H9 (cell line): Measurements from ENCODE around the gene PRKCB. TPM values are rescaled to one million over a fixed set of nuclear protein-coding genes. Genes with fewer than 3 reads are reported as not detected.

Experiments
- DNase-seq: peaks from one replicate; pipeline ENCODE4 v3.0.0-alpha.2; 2017
- H2AFZ ChIP-seq: one replicate; pipeline ENCODE4 v1.6.1; 2013; ENCODE audit warnings: mild to moderate bottlenecking, low read length, control low read depth, moderate library complexity
- H2AK5ac ChIP-seq: 2 replicates; pipeline ENCODE4 v1.6.1; 2013; ENCODE audit warnings: low read length, control low read depth, mixed read lengths; ENCODE audit not compliant: insufficient read length
- H2BK120ac ChIP-seq: one replicate; pipeline ENCODE4 v1.6.1; 2013; ENCODE audit warnings: low read depth, mild to moderate bottlenecking, low read length, control low read depth, inconsistent platforms; ENCODE audit not compliant: poor library complexity, severe bottlenecking
- H2BK12ac ChIP-seq: 2 replicates; pipeline ENCODE4 v1.6.1; 2013; ENCODE audit warnings: low read length, control low read depth, mixed read lengths, low read depth; ENCODE audit not compliant: insufficient read length
- H2BK15ac ChIP-seq: 2 replicates; pipeline ENCODE4 v1.6.1; 2013; ENCODE audit warnings: low read depth, low read length, control low read depth
- H2BK20ac ChIP-seq: one replicate; pipeline ENCODE4 v1.6.1; 2013; ENCODE audit warnings: low read depth, mild to moderate bottlenecking, low read length, control low read depth, inconsistent platforms; ENCODE audit not compliant: poor library complexity, severe bottlenecking
- H2BK5ac ChIP-seq: 2 replicates; pipeline ENCODE4 v1.6.1; 2013; ENCODE audit warnings: low read length, control low read depth, mixed read lengths; ENCODE audit not compliant: insufficient read length
- H3K14ac ChIP-seq: 2 replicates; pipeline ENCODE4 v1.6.1; 2013; ENCODE audit warnings: low read length, control low read depth; ENCODE audit not compliant: insufficient read depth
- H3K18ac ChIP-seq: 2 replicates; pipeline ENCODE4 v1.6.1; 2013; ENCODE audit warnings: low read depth, mild to moderate bottlenecking, mixed read lengths, low read length, control low read depth; ENCODE audit not compliant: insufficient read length
- H3K23ac ChIP-seq: 2 replicates; pipeline ENCODE4 v1.6.1; 2013; ENCODE audit warnings: low read length, control low read depth, mixed read lengths, low read depth; ENCODE audit not compliant: insufficient read length
- H3K23me2 ChIP-seq: 2 replicates; pipeline ENCODE4 v1.6.1; 2013; ENCODE audit warnings: low read depth, mild to moderate bottlenecking, mixed read lengths, low read length, control low read depth; ENCODE audit not compliant: insufficient read length, poor library complexity, severe bottlenecking
- H3K27ac ChIP-seq: 2 replicates; pipeline ENCODE4 v1.5.1; 2013; ENCODE audit warnings: low read length, control low read depth, mixed read lengths, low read depth; ENCODE audit not compliant: insufficient read length
- H3K27me3 ChIP-seq: 2 replicates; pipeline ENCODE4 v1.6.1; 2013; ENCODE audit warnings: low read length, control low read depth, inconsistent platforms; ENCODE audit not compliant: insufficient read depth
- H3K4ac ChIP-seq: 2 replicates; pipeline ENCODE4 v1.6.1; 2013; ENCODE audit warnings: low read depth, mild to moderate bottlenecking, control low read depth, inconsistent platforms, low read length, moderate library complexity
- H3K4me1 ChIP-seq: 2 replicates; pipeline ENCODE4 v1.6.1; 2013; ENCODE audit warnings: low read length, control low read depth, inconsistent platforms; ENCODE audit not compliant: insufficient read depth
- H3K4me2 ChIP-seq: 2 replicates; pipeline ENCODE4 v1.6.1; 2013; ENCODE audit warnings: low read length, control low read depth, mixed read lengths; ENCODE audit not compliant: insufficient read length, insufficient read depth
- H3K56ac ChIP-seq: 2 replicates; pipeline ENCODE4 v1.6.1; 2013; ENCODE audit warnings: low read depth, mild to moderate bottlenecking, mixed read lengths, low read length, control low read depth; ENCODE audit not compliant: insufficient read length
- H3K79me1 ChIP-seq: 2 replicates; pipeline ENCODE4 v1.6.1; 2013; ENCODE audit warnings: low read depth, mild to moderate bottlenecking, moderate library complexity, low read length, control low read depth, inconsistent platforms; ENCODE audit not compliant: insufficient read depth, poor library complexity, severe bottlenecking
- H3K79me2 ChIP-seq: 2 replicates; pipeline ENCODE4 v1.6.1; 2013; ENCODE audit warnings: low read length, control low read depth, inconsistent platforms; ENCODE audit not compliant: insufficient read depth
- H3K9ac ChIP-seq: 2 replicates; pipeline ENCODE4 v1.6.1; 2013; ENCODE audit warnings: low read length, control low read depth, mixed read lengths; ENCODE audit not compliant: insufficient read length; ENCODE audit errors: extremely low read depth
- H3K9me3 ChIP-seq: one replicate; pipeline ENCODE4 v1.6.1; 2013; ENCODE audit warnings: low read depth, low read length, inconsistent platforms; ENCODE audit not compliant: control insufficient read depth
- H3T11ph ChIP-seq: one replicate; pipeline ENCODE4 v1.6.1; 2013; ENCODE audit warnings: mild to moderate bottlenecking, low read length, control low read depth, inconsistent platforms
- H4K20me1 ChIP-seq: one replicate; pipeline ENCODE4 v1.6.1; 2013; ENCODE audit not compliant: control insufficient read depth, insufficient read length, insufficient read depth
- H4K5ac ChIP-seq: 2 replicates; pipeline ENCODE4 v1.6.1; 2013; ENCODE audit warnings: low read depth, mild to moderate bottlenecking, mixed read lengths, low read length, control low read depth; ENCODE audit not compliant: insufficient read length
- H4K8ac ChIP-seq: replicated peaks from 2 replicates; pipeline ENCODE4 v1.6.1; 2013; ENCODE audit warnings: low read length, control low read depth, mixed read lengths, low read depth; ENCODE audit not compliant: insufficient read length
- H4K91ac ChIP-seq: 2 replicates; pipeline ENCODE4 v1.6.1; 2013; ENCODE audit warnings: low read depth, mild to moderate bottlenecking, moderate library complexity, mixed read lengths, low read length, control low read depth; ENCODE audit not compliant: insufficient read length
- H3K27ac Mint-ChIP-seq, 3 experiments: 2 replicates in 2 of 3; 3 replicates in 1 of 3; pipeline ENCODE4 v1.8.0; 2020 to 2021; ENCODE audit warnings: mixed read lengths in 3 of 3, mild to moderate bottlenecking in 1 of 3, moderate library complexity in 1 of 3
- H3K27me3 Mint-ChIP-seq: 2 replicates; pipeline ENCODE4 v1.8.0; 2021; ENCODE audit warnings: low read depth, mild to moderate bottlenecking, moderate library complexity, mixed read lengths
- H3K36me3 Mint-ChIP-seq, 3 experiments: 2 replicates in 2 of 3; 3 replicates in 1 of 3; pipeline ENCODE4 v1.8.0; 2020 to 2021; ENCODE audit warnings: low read depth in 3 of 3, mixed read lengths in 3 of 3; ENCODE audit not compliant: insufficient read depth in 1 of 3
- H3K4me1 Mint-ChIP-seq, 2 experiments: 2 replicates each; pipeline ENCODE4 v1.8.0; 2020; ENCODE audit warnings: mixed read lengths in 2 of 2
- H3K4me3 Mint-ChIP-seq, 2 experiments: 2 replicates in 1 of 2; 3 replicates in 1 of 2; pipeline ENCODE4 v1.8.0; 2020 to 2021; ENCODE audit warnings: mild to moderate bottlenecking in 2 of 2, mixed read lengths in 2 of 2, moderate library complexity in 1 of 2
- H3K9me3 Mint-ChIP-seq, 2 experiments: 2 replicates in 1 of 2; 3 replicates in 1 of 2; pipeline ENCODE4 v1.8.0; 2020; ENCODE audit warnings: mild to moderate bottlenecking in 2 of 2, mixed read lengths in 2 of 2, moderate library complexity in 1 of 2
- CTCF ChIP-seq: fragments of 200-600 bp; sonication (generic); conservative IDR thresholded peaks from 3 replicates; pipeline ENCODE4 v1.8.0; 2021; ENCODE audit warnings: antibody characterized with exemption, mild to moderate bottlenecking
- WGBS: extraction: QIAGEN DNeasy Blood & Tissue Kit; methylation state at CpG from one replicate; pipeline ENCODE4 v1.1.7; 2013; ENCODE audit warnings: missing lambda C conversion rate, low lambda C conversion rate, mixed read lengths; ENCODE audit not compliant: insufficient read length; ENCODE audit errors: extremely low coverage; 5-methylcytosine and 5-hydroxymethylcytosine counted together
- total RNA-seq: library from RNA; stranded (reverse); gene quantifications from 2 replicates; pipeline ENCODE4 v1.2.1, GENCODE V29; 2021

Gene PRKCB
- total RNA-seq, 1 experiment from 2014 or later = 7.0 TPM

- no peak overlapping the region for H2BK15ac ChIP-seq
- no peak overlapping the region for H3K4ac ChIP-seq
- no peak overlapping the region for H2BK12ac ChIP-seq
- no peak overlapping the region for H2BK5ac ChIP-seq
- no peak overlapping the region for H2AFZ ChIP-seq
- Mint-ChIP-seq H3K36me3 (no peaks in the 10 kb centered on the region), H3K27me3 (peaks cover 2% of the 10 kb centered on the region), H3K4me3 (no peak overlapping the region), H3K9me3 (no peaks in the 10 kb centered on the region), H3K27ac (no peak overlapping the region; a peak in 1 of 7 replicates), H3K4me1 (peaks cover 11 to 15% of the 10 kb centered on the region in 2 experiments)
- H2BK20ac ChIP-seq = no peak overlapping the region
- no peak for TF ChIP-seq CTCF
- H4K8ac ChIP-seq = no peak overlapping the region
- peaks cover 4% of the 10 kb centered on the region; the same call in 1 of the 2 replicates for H3K4me1 ChIP-seq
- no peak for DNase-seq
- H2AK5ac ChIP-seq = no peak overlapping the region
- H3K23ac ChIP-seq = no peak overlapping the region
- no peaks in the 10 kb centered on the region for H3K9me3 ChIP-seq
- WGBS = no CpG with 5 or more reads among the region's 8 CpGs
- H3K79me2 ChIP-seq = no peaks in the 10 kb centered on the region
- H3K9ac ChIP-seq = no peak overlapping the region
- H3K27ac ChIP-seq = no peak overlapping the region
- H3K79me1 ChIP-seq = no peaks in the 10 kb centered on the region
- no peak overlapping the region for H4K91ac ChIP-seq
- H3K18ac ChIP-seq = no peak overlapping the region
- no peak overlapping the region for H3T11ph ChIP-seq
- no peak overlapping the region for H3K4me2 ChIP-seq
- H3K56ac ChIP-seq = no peak overlapping the region
- H3K27me3 ChIP-seq = no peaks in the 10 kb centered on the region
- no peak overlapping the region for H4K5ac ChIP-seq
- H3K14ac ChIP-seq = no peak overlapping the region
- no peak overlapping the region for H2BK120ac ChIP-seq
- no peaks in the 10 kb centered on the region for H3K23me2 ChIP-seq
- no peaks in the 10 kb centered on the region for H4K20me1 ChIP-seq
Measured at GRCh38 chr16:23898682-23899430, 63.1 kb downstream of the PRKCB start.
